C4-2B (cell line): Measurements from ENCODE around the gene TAGAP.

Experiments
- CTCF ChIP-seq: fragments of 450-650 bp; conservative IDR thresholded peaks from 2 replicates; pipeline ENCODE4 v1.5.1; 2017; ENCODE audit warnings: mild to moderate bottlenecking
- ZFX ChIP-seq: fragments of 450-650 bp; IDR thresholded peaks from 2 replicates; pipeline ENCODE4 v1.6.1; 2017

GRCh38 chr6:159093609-159094443 lies 49.0 kb upstream of the TAGAP start:
- TF ChIP-seq CTCF (no peak), ZFX (no peak)
